ENCODE data around the gene LRCH4. TPM values are rescaled to one million over a fixed set of nuclear protein-coding genes. Genes with fewer than 3 reads are reported as not detected.

Gene LRCH4
- total RNA-seq, 2 donors from 2014 or later = 23.0 to 46.2 TPM

DNA sequence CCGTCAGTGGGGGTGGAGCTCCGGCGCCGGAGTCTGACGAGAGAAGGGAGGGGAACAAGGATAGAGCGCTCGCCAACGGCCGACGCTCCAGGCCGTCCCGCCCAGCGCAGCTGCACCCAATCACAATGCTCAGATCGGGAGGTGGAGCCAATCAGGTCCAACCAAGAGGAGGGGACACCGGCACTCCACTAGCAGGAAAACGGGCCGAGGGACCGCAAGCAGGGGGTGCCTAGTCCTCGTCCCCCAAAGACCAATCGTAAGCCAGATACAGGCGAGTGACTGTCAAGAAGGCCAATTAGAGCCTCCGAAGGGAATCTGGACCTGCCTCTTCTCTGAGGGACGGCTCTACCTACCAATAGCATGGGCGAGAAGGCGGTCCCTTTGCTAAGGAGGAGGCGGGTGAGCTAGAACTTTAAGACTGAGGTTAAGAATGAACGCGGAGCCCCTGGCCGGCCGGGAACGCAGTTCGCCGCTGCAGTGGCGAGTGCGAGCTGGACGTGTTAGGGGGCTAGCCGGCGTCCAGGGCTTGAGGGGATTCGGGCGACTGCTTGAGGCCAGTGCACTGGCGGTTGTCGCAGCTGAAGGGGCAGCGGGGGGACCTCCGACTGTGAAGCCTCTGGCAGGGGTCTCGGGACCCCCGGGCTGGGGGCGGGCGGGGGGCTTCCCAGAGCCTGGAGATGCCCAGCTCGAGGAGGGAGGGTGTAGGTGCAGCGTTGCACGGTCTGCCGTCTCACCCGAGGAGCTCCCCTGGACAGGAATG lies 517 bp upstream of the LRCH4 start, which contains the start of gene FBXO24:
Gene FBXO24, plus strand, starts transcription at position 63 of the 760 bp plus-strand sequence. Its CDS starts 298 bp downstream, at position 361.
- TF ChIP-seq, protein P1, sequence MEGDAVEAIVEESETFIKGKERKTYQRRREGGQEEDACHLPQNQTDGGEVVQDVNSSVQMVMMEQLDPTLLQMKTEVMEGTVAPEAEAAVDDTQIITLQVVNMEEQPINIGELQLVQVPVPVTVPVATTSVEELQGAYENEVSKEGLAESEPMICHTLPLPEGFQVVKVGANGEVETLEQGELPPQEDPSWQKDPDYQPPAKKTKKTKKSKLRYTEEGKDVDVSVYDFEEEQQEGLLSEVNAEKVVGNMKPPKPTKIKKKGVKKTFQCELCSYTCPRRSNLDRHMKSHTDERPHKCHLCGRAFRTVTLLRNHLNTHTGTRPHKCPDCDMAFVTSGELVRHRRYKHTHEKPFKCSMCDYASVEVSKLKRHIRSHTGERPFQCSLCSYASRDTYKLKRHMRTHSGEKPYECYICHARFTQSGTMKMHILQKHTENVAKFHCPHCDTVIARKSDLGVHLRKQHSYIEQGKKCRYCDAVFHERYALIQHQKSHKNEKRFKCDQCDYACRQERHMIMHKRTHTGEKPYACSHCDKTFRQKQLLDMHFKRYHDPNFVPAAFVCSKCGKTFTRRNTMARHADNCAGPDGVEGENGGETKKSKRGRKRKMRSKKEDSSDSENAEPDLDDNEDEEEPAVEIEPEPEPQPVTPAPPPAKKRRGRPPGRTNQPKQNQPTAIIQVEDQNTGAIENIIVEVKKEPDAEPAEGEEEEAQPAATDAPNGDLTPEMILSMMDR (IDR thresholded peaks at IDR 0.05) = no peak
- H3K9me3 ChIP-seq = no peaks in the 10 kb centered on the region
- peak within 1 kb of the TSS; percentile 94 to 97 for H3K27ac ChIP-seq
- peak; percentile 100 for DNase-seq (ENCODE audit: low spot score)
- H3K4me3 ChIP-seq = peak within 1 kb of the TSS; percentile 84 to 96
- peaks cover 0 to 51% of the 10 kb centered on the region in 2 donors for H3K4me1 ChIP-seq
- peaks cover 11% of the 10 kb centered on the region for H3K36me3 ChIP-seq
- H3K27me3 ChIP-seq = no peaks in the 10 kb centered on the region

DNA sequence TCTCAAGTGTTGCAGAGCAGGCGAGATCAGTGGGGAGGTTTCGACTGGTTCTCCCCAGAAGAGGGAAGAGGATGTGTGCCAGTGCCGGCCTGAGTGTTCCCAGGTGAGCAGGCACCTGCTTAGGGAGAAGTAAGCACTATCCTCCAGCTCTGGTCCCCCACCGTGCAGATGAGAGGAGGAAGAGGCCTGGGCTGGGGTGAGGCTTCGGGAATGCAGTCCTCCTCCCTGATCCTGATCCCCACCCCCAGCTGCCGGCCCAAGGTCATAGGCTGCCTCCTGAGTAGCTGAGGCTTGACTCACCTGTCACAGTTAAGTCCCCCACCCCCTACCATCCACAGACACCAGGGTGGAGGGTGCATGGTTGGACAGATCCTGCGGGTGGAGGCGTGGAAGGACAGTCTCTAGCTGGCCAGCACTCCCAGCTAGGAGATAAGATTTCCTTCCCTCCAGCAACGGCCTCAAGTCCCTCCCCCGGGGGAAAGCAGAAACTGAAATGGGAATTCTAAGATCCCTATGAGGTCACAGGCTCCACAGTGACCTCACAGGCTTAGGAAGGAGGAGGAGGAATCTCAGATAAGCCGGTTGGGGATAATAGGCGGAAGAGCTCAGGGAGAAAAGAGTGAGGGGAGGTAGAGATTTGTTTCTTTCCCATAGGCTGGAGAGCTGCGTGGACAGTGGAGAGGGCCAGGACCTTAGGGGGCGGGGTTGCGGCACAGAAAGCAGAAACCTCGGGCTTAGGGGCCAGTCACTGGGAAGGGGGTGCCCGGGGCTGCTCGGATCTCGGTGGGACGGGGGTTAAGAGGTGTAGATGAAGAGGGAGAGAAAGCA lies 1.0 kb downstream of the LRCH4 start:
- peaks cover 0 to 43% of the 10 kb centered on the region in 2 donors for H3K4me1 ChIP-seq

DNA sequence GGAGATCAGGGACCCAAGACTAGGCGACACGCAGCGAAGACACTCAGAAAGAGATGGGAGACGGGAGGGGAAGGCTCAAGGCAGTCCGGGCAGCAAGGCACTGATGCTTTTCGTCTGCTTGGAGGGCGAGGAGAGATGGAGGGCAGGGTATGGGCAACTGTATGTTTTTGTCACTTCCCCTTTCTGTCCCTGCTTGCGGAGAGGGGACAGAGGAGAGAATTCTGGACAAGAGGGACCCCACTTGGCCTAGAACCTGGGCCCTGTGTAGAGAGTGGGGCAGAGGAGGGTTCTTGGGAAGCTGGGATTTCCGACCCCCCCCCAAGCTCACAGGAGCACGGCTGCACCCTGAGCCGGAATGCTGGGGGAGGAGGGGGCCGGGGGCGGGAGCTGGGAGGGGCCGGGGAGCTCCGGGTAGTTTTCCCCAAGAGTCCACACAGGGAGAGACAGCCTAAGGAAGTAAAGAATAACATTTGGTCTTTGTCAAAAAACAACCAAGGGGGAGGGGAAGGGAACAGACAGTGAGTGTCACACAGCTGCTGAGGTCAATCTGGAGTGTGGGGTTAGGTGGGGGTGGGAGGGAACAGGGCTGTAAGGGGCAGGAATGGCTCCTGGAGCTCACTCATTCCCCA lies 1.8 kb downstream of the LRCH4 start:
- H3K9me3 ChIP-seq = no peaks in the 10 kb centered on the region
- peaks cover 33% of the 10 kb centered on the region for H3K36me3 ChIP-seq
- no peak for DNase-seq (ENCODE audit: low spot score)
- peak overlapping the region; percentile 94 to 97 for H3K27ac ChIP-seq
- peaks cover 0 to 43% of the 10 kb centered on the region in 2 donors for H3K4me1 ChIP-seq
- no peaks in the 10 kb centered on the region for H3K27me3 ChIP-seq
- TF ChIP-seq, protein P1 (IDR thresholded peaks at IDR 0.05) = no peak
- peak overlapping the region; percentile 84 to 96 for H3K4me3 ChIP-seq

More for the DNA sequence above, 1.0 kb downstream of the LRCH4 start:
- Histone ChIP-seq H3K4me3 (peak overlapping the region; percentile 84 to 96), H3K27ac (peak overlapping the region; percentile 94 to 97), H3K27me3 (no peaks in the 10 kb centered on the region), H3K9me3 (no peaks in the 10 kb centered on the region), H3K36me3 (peaks cover 26% of the 10 kb centered on the region)
- no peak for DNase-seq (ENCODE audit: low spot score)
- TF ChIP-seq, protein P1 (IDR thresholded peaks at IDR 0.05) = no peak

DNA sequence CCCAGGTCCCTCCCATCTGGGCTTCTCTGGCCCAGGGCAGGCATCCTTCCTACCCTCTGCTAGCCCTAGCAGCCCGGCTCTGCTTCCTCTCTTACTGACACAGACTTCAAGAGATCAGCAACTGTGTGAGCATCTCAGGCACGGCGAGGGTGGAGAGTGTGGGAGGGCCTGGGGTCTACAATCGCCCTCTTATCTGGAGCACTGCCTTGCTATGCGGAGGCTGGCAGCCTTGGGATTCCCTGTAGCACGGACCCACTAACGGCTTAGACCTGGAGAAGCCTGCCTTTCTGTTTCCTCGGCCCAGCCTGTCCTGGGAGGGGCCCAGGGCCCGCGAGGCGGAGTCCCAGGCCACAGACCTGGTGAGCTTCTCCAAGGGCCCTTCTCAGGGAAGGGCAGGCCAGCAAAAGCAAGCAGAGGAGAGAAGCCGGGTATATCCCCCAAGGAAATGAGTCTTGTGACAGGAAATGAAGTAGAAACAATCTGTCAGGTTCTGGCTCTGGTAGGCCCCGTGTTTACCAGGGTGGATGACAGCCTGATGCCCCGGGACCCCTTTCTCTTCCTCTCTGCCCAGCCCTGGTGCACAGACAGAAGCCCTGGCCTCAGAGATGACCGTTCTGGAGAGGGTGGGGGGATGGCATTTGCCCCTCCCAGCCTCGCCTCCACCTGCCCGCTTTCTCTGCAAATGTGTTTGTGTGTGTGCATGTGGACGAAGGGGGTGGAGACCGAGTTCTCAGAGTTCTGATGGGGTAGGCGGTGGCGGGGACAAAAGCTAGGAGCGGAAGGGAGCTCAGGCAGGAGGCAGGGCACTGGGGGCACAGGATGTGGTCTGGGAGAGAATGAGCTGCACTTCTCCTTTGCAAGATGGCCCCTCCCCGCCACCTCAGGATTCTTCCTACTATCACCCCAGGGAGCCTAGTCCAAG lies 2.5 kb downstream of the LRCH4 start:
- Histone ChIP-seq H3K9me3 (no peaks in the 10 kb centered on the region), H3K27me3 (no peaks in the 10 kb centered on the region), H3K27ac (peak overlapping the region; percentile 55 to 94), H3K4me3 (peak overlapping the region; percentile 15 to 84), H3K36me3 (peaks cover 41% of the 10 kb centered on the region), H3K4me1 (peaks cover 0 to 43% of the 10 kb centered on the region in 2 donors)
- TF ChIP-seq, protein P1 (IDR thresholded peaks at IDR 0.05) = no peak
- peak; percentile 68 for DNase-seq (ENCODE audit: low spot score)

DNA sequence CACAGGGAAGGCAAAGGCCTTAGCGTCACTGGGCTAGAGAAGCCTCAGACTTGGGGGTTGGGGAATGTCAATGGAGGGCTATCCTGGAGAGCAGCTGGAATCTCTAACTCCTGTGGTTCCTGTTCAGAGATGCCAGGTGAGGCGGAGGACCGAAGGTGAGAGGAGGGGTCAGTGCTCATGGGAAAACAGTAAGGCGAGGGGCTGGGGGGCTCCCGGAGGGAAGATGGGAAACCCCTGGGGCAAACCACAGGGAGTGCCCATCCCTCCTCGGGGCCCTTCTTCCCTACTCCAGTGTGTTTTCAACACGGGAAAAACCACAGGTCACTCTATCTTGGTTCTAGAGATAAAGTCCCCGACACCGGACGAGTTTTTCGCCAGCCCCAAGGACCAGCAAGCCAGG lies 3.3 kb downstream of the LRCH4 start:
- Histone ChIP-seq H3K36me3 (peaks cover 48% of the 10 kb centered on the region), H3K27ac (peak overlapping the region in 1 of 2 donors; percentile 27), H3K4me3 (no peak overlapping the region), H3K27me3 (no peaks in the 10 kb centered on the region), H3K9me3 (no peaks in the 10 kb centered on the region), H3K4me1 (peaks cover 0 to 43% of the 10 kb centered on the region in 2 donors)
- TF ChIP-seq, protein P1 (IDR thresholded peaks at IDR 0.05) = no peak
- DNase-seq (ENCODE audit: low spot score) = no peak

All from right atrium auricular region (tissue), 2 donors.